ENCODE results near the gene GLIPR1L1. TPM values are rescaled to one million over a fixed set of nuclear protein-coding genes. Genes with fewer than 3 reads are reported as not detected.

The GLIPR1L1 gene
- total and polyA plus RNA-seq, 2 donors, result 0.05 TPM; not detected in 1

GRCh38 chr12:75409830-75410229 lies 75.4 kb downstream of the GLIPR1L1 start:
- Histone ChIP-seq H3K27me3 (ENCODE audit: control insufficient read depth in 2 of 2, insufficient read depth in 1 of 2, low read length in 1 of 2) (no peaks in the 10 kb centered on the region), H3K36me3 (ENCODE audit: control insufficient read depth in 2 of 2, insufficient read depth in 2 of 2, low read length in 1 of 2) (no peaks in the 10 kb centered on the region), H3K27ac (ENCODE audit: low read depth in 1 of 2, low read length in 1 of 2) (no peak overlapping the region), H3K4me3 (ENCODE audit: low read length in 2 of 2) (no peak overlapping the region), H3K9me3 (ENCODE audit: control insufficient read depth in 2 of 2, insufficient read depth in 1 of 2, low read length in 1 of 2) (no peaks in the 10 kb centered on the region), H3K4me1 (ENCODE audit: control insufficient read depth in 2 of 2, insufficient read depth in 2 of 2, low read length in 2 of 2) (no peaks in the 10 kb centered on the region)
- no peak for DNase-seq (ENCODE audit: low read depth in 6 of 9, low spot score in 9 of 9)
- 95% methylated on average over 2 of the region's 2 CpGs for WGBS

DNA sequence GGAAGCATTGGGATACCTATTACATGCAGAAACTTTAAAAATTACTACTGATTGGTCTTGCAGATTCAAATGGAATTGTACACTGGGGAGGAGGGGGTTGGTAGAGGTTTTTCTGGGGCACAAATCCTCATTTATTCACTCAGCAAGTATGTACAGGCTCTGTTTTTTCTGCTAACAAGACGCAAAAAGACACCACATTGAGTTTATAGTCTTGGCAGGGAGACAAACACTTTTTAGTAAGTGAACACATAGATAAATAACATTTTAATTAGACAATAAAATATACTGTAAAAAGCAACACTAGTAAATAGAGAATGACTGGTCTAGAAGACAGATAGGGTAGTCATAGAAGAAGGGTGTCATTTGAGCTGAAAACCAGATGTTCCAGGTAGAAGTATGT lies 80.2 kb downstream of the GLIPR1L1 start:
- H3K9me3 ChIP-seq (ENCODE audit: control insufficient read depth in 2 of 2, insufficient read depth in 1 of 2, low read length in 1 of 2), result no peaks in the 10 kb centered on the region
- 97% methylated on average over 1 of the region's 1 CpG for WGBS
- no peaks in the 10 kb centered on the region for H3K4me1 ChIP-seq (ENCODE audit: control insufficient read depth in 2 of 2, insufficient read depth in 2 of 2, low read length in 2 of 2)
- no peaks in the 10 kb centered on the region for H3K36me3 ChIP-seq (ENCODE audit: control insufficient read depth in 2 of 2, insufficient read depth in 2 of 2, low read length in 1 of 2)
- no peak overlapping the region for H3K27ac ChIP-seq (ENCODE audit: low read depth in 1 of 2, low read length in 1 of 2)
- DNase-seq (ENCODE audit: low read depth in 6 of 9, low spot score in 9 of 9), result no peak
- no peaks in the 10 kb centered on the region for H3K27me3 ChIP-seq (ENCODE audit: control insufficient read depth in 2 of 2, insufficient read depth in 1 of 2, low read length in 1 of 2)
- H3K4me3 ChIP-seq (ENCODE audit: low read length in 2 of 2), result no peak overlapping the region

- H3K27me3 ChIP-seq (ENCODE audit: control insufficient read depth in 2 of 2, insufficient read depth in 1 of 2, low read length in 1 of 2), result no peaks in the 10 kb centered on the region
- DNase-seq (ENCODE audit: low read depth in 6 of 9, low spot score in 9 of 9), result no peak
- no peak overlapping the region for H3K27ac ChIP-seq (ENCODE audit: low read depth in 1 of 2, low read length in 1 of 2)
- no peaks in the 10 kb centered on the region for H3K36me3 ChIP-seq (ENCODE audit: control insufficient read depth in 2 of 2, insufficient read depth in 2 of 2, low read length in 1 of 2)
- WGBS, result 95% methylated on average over 2 of the region's 2 CpGs
- no peaks in the 10 kb centered on the region for H3K9me3 ChIP-seq (ENCODE audit: control insufficient read depth in 2 of 2, insufficient read depth in 1 of 2, low read length in 1 of 2)
- no peaks in the 10 kb centered on the region for H3K4me1 ChIP-seq (ENCODE audit: control insufficient read depth in 2 of 2, insufficient read depth in 2 of 2, low read length in 2 of 2)
- H3K4me3 ChIP-seq (ENCODE audit: low read length in 2 of 2), result no peak overlapping the region
Measured at GRCh38 chr12:75419841-75420240, 85.4 kb downstream of the GLIPR1L1 start.

Other genes starting within 250 kb of the GLIPR1L1 start
- 0.05 TPM for gene KCNC2, start 124.8 kb upstream of the GLIPR1L1 start, total RNA-seq
- gene KCNC2, start 124.8 kb upstream of the GLIPR1L1 start, polyA plus RNA-seq, result 0.02 TPM
- 1.8 TPM for gene CAPS2, start 4.3 kb upstream of the GLIPR1L1 start, total RNA-seq
- gene CAPS2, start 4.3 kb upstream of the GLIPR1L1 start, polyA plus RNA-seq, result 4.1 TPM
- gene GLIPR1L2, start 56.4 kb downstream of the GLIPR1L1 start, total RNA-seq, result 0.57 TPM
- gene GLIPR1L2, start 56.4 kb downstream of the GLIPR1L1 start, polyA plus RNA-seq, result 2.1 TPM
- gene GLIPR1, start 146.1 kb downstream of the GLIPR1L1 start, total RNA-seq, result 28.3 TPM
- gene GLIPR1, start 146.1 kb downstream of the GLIPR1L1 start, polyA plus RNA-seq, result 12.2 TPM
- gene KRR1, start 176.9 kb downstream of the GLIPR1L1 start, total RNA-seq, result 97.1 TPM
- 24.5 TPM for gene KRR1, start 176.9 kb downstream of the GLIPR1L1 start, polyA plus RNA-seq

All from thymus (tissue), 11 donors.